Loucy (cell line): Measurements from ENCODE around the gene WDR6.
A peak's percentile ranks its signal among the peaks of the same experiment; 100 is the strongest.
"Not testable (repeated sequence)": the region's sequence is repeated elsewhere in the genome, so short reads cannot be mapped to it uniquely, and the experiment has no call there.

ENCODE experiments used
- H2AFZ ChIP-seq: fragments of 200-600 bp; sonication (generic); 2 replicates; pipeline ENCODE4 v1.6.0; 2016; ENCODE audit warnings: antibody characterized with exemption, mild to moderate bottlenecking, low read length, moderate library complexity
- H3F3A ChIP-seq: fragments of 200-600 bp; 2 replicates; pipeline ENCODE4 v1.6.0; 2016; ENCODE audit warnings: antibody characterized with exemption, low read depth, mild to moderate bottlenecking
- H3K27me3 ChIP-seq: fragments of 200-600 bp; sonication (generic); 2 replicates; pipeline ENCODE4 v1.6.1; 2014; ENCODE audit warnings: low read length, mild to moderate bottlenecking; ENCODE audit not compliant: insufficient read depth, poor library complexity, severe bottlenecking
- H3K36me3 ChIP-seq: fragments of 200-600 bp; sonication (generic); 2 replicates; pipeline ENCODE4 v1.6.1; 2016; ENCODE audit warnings: low read length; ENCODE audit not compliant: insufficient read depth
- H3K4me1 ChIP-seq: fragments of 200-600 bp; sonication (generic); 2 replicates; pipeline ENCODE4 v1.5.1; 2014; ENCODE audit warnings: low read length, mild to moderate bottlenecking; ENCODE audit not compliant: insufficient read depth, poor library complexity, severe bottlenecking
- H3K4me2 ChIP-seq: fragments of 200-600 bp; sonication (generic); 2 replicates; pipeline ENCODE4 v1.6.0; 2014; ENCODE audit warnings: antibody characterized with exemption, low read length, low read depth, mild to moderate bottlenecking; ENCODE audit not compliant: poor library complexity, severe bottlenecking
- H3K4me3 ChIP-seq: fragments of 200-600 bp; sonication (generic); 2 replicates; pipeline ENCODE4 v1.5.1; 2014; ENCODE audit warnings: low read length, mild to moderate bottlenecking, mixed read lengths; ENCODE audit not compliant: poor library complexity, severe bottlenecking
- H3K79me2 ChIP-seq: fragments of 200-600 bp; sonication (generic); 2 replicates; pipeline ENCODE4 v1.6.1; 2014; ENCODE audit warnings: low read length; ENCODE audit not compliant: insufficient read depth
- H3K9ac ChIP-seq: fragments of 200-600 bp; sonication (generic); 2 replicates; pipeline ENCODE4 v1.6.0; 2014; ENCODE audit warnings: mild to moderate bottlenecking, low read depth, low read length, moderate library complexity; ENCODE audit not compliant: poor library complexity, severe bottlenecking
- H3K9me2 ChIP-seq: fragments of 200-600 bp; sonication (generic); replicated peaks from 2 replicates; pipeline ENCODE4 v1.6.1; 2016; ENCODE audit warnings: low read depth, low read length, mixed read lengths
- H3K9me3 ChIP-seq: fragments of 200-600 bp; sonication (generic); 2 replicates; pipeline ENCODE4 v1.6.1; 2014; ENCODE audit warnings: mild to moderate bottlenecking, antibody characterized with exemption, low read length, low read depth; ENCODE audit not compliant: insufficient read depth
- H4K20me1 ChIP-seq: fragments of 200-600 bp; sonication (generic); 2 replicates; pipeline ENCODE4 v1.6.0; 2014; ENCODE audit warnings: antibody characterized with exemption, low read length, mild to moderate bottlenecking; ENCODE audit not compliant: insufficient read depth, poor library complexity, severe bottlenecking
- EZH2phosphoT487 ChIP-seq: fragments of 200-600 bp; IDR thresholded peaks from 2 replicates; pipeline ENCODE4 v1.6.1; 2018; ENCODE audit warnings: antibody characterized with exemption, mild to moderate bottlenecking, moderate library complexity, borderline replicate concordance
- TF ChIP-seq, protein P1 (sequence below): fragments of 200-600 bp; sonication (generic); conservative IDR thresholded peaks from 2 replicates; pipeline ENCODE4 v1.5.1; 2014; ENCODE audit warnings: mild to moderate bottlenecking, antibody characterized with exemption, low read length

WDR6 gene

DNA sequence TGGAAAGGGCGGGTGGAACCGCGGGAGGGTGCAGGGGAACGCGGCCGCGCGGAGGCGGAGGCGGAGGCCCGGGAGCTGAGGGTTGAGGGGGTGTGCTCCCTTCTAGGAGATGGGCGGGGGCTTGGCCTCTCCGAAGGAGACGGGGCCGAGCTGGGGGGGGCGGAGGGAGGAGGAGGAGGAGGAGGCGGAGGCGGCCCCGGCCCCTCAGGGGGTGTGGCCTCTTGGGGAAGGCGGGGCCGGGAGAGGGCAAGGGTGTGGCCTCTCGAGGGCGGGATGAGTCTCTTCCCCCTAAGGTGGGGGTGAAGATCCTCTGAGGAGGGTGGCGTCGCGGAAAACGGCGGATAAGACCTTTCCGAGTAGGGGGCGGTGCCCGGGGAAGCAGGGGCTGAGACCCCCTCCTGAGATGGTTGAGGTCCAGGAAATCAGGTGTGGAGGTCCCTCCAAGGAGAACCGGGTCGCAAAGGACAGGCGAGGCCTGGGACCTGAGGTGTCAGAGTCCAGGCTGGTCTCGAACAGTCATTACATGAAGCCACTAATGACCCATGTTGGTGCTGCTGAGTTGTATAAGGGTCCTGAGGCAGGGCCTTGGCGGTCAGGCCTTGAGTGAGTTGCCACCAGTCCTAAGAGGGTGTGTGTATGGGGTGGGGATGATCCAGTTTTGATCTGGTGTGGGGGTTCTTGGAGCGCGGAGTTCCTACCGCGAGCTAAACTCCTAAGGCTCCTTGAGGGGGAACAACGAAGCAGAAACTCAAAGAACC is 759 bp downstream of the WDR6 start:
- H2AFZ ChIP-seq: peak overlapping the region; percentile 80

DNA sequence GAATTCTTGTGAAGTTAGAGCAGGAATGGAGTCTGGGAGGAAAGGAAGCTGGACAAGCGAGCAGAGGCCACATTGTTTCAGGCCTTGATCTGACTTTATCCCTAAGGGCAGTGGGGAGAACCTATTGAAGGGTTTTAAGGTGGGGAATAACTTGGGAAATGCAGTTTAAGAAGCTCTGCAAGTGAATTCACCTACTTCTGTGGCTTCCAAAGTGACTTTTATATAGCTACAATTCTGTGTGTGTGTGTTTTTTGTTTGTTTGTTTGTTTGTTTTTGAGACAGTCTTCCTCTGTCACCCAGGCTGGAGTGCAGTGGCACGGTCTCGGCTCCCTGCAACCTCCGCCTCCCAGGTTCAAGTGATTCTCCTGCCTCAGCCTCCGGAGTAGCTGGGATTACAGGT is 1.4 kb downstream of the WDR6 start:
- not testable (repeated sequence) for H3K9me3 ChIP-seq, H2AFZ ChIP-seq, H3K9me2 ChIP-seq, H3K27me3 ChIP-seq, H3F3A ChIP-seq
- Histone ChIP-seq H3K4me2 (peak overlapping the region; percentile 99), H3K4me3 (peak overlapping the region; percentile 86), H4K20me1 (peaks cover 46% of the 10 kb centered on the region), H3K4me1 (peaks cover 14% of the 10 kb centered on the region), H3K9ac (peak overlapping the region; percentile 100), H3K36me3 (peaks cover 21% of the 10 kb centered on the region; the same call in 1 of the 2 replicates), H3K79me2 (peaks cover 71% of the 10 kb centered on the region)

More for the DNA sequence above, 759 bp downstream of the WDR6 start:
- Histone ChIP-seq H3K4me3 (peak overlapping the region; percentile 86), H3K9ac (peak overlapping the region; percentile 100), H3K36me3 (peaks cover 16% of the 10 kb centered on the region; the same call in 1 of the 2 replicates), H3F3A (no peaks in the 10 kb centered on the region), H4K20me1 (peaks cover 40% of the 10 kb centered on the region), H3K9me2 (no peaks in the 10 kb centered on the region), H3K4me1 (peaks cover 14% of the 10 kb centered on the region), H3K9me3 (no peaks in the 10 kb centered on the region), H3K27me3 (no peaks in the 10 kb centered on the region), H3K79me2 (peaks cover 64% of the 10 kb centered on the region), H3K4me2 (peak overlapping the region; percentile 99)
- no peak for TF ChIP-seq EZH2phosphoT487
- TF ChIP-seq, protein P1, sequence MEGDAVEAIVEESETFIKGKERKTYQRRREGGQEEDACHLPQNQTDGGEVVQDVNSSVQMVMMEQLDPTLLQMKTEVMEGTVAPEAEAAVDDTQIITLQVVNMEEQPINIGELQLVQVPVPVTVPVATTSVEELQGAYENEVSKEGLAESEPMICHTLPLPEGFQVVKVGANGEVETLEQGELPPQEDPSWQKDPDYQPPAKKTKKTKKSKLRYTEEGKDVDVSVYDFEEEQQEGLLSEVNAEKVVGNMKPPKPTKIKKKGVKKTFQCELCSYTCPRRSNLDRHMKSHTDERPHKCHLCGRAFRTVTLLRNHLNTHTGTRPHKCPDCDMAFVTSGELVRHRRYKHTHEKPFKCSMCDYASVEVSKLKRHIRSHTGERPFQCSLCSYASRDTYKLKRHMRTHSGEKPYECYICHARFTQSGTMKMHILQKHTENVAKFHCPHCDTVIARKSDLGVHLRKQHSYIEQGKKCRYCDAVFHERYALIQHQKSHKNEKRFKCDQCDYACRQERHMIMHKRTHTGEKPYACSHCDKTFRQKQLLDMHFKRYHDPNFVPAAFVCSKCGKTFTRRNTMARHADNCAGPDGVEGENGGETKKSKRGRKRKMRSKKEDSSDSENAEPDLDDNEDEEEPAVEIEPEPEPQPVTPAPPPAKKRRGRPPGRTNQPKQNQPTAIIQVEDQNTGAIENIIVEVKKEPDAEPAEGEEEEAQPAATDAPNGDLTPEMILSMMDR: no peak

DNA sequence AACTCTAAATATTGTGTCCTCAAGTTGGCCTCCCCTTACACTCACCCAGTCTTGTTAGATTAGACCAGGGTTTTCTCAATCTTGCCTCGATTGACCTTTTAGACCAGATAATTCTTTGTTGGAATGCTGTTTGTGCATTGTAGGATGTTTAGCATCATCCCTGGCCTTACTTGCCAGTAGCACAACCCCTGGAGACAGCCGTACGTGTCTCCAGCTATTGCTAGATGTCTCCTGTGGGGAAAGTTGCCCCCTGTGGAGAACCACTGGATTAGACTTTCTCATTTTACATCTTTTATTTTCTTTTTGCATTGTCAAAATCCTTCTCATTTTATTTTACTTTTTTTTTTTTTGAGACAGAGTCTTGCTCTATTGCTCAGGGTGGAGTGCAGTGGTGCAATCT is 2.2 kb downstream of the WDR6 start:
- H3K27me3 ChIP-seq: no peaks in the 10 kb centered on the region
- peaks cover 14% of the 10 kb centered on the region for H3K4me1 ChIP-seq
- H3K36me3 ChIP-seq: peaks cover 29% of the 10 kb centered on the region; the same call in 1 of the 2 replicates
- H3K9me2 ChIP-seq: no peaks in the 10 kb centered on the region
- no peak overlapping the region for H2AFZ ChIP-seq
- H3K9ac ChIP-seq: no peak overlapping the region
- peaks cover 77% of the 10 kb centered on the region for H3K79me2 ChIP-seq
- H3F3A ChIP-seq: no peaks in the 10 kb centered on the region
- peak overlapping the region; percentile 22 for H3K4me2 ChIP-seq
- no peaks in the 10 kb centered on the region for H3K9me3 ChIP-seq
- TF ChIP-seq, protein P1: no peak
- TF ChIP-seq EZH2phosphoT487: no peak
- no peak overlapping the region for H3K4me3 ChIP-seq
- H4K20me1 ChIP-seq: peaks cover 53% of the 10 kb centered on the region
